C4-2B (cell line): ENCODE results near the gene MZT2A.
"Not testable (repeated sequence)": the region's sequence is repeated elsewhere in the genome, so short reads cannot be mapped to it uniquely, and the experiment has no call there.

Experiments
- ZFX ChIP-seq: fragments of 450-650 bp; IDR thresholded peaks from 2 replicates; pipeline ENCODE4 v1.6.1; 2017
- TF ChIP-seq, protein P1 (sequence below): fragments of 450-650 bp; conservative IDR thresholded peaks from 2 replicates; pipeline ENCODE4 v1.5.1; 2017; ENCODE audit warnings: mild to moderate bottlenecking

GRCh38 chr2:131511969-131512870 lies 20.0 kb upstream of the MZT2A start:
- TF ChIP-seq, protein P1, sequence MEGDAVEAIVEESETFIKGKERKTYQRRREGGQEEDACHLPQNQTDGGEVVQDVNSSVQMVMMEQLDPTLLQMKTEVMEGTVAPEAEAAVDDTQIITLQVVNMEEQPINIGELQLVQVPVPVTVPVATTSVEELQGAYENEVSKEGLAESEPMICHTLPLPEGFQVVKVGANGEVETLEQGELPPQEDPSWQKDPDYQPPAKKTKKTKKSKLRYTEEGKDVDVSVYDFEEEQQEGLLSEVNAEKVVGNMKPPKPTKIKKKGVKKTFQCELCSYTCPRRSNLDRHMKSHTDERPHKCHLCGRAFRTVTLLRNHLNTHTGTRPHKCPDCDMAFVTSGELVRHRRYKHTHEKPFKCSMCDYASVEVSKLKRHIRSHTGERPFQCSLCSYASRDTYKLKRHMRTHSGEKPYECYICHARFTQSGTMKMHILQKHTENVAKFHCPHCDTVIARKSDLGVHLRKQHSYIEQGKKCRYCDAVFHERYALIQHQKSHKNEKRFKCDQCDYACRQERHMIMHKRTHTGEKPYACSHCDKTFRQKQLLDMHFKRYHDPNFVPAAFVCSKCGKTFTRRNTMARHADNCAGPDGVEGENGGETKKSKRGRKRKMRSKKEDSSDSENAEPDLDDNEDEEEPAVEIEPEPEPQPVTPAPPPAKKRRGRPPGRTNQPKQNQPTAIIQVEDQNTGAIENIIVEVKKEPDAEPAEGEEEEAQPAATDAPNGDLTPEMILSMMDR = not testable (repeated sequence)
- not testable (repeated sequence) for TF ChIP-seq ZFX
